Measurements from ENCODE around the gene CNMD. TPM values are rescaled to one million over a fixed set of nuclear protein-coding genes. Genes with fewer than 3 reads are reported as not detected.

Gene CNMD
- total and polyA plus RNA-seq, 2 experiments from 2014 or later = not detected

DNA sequence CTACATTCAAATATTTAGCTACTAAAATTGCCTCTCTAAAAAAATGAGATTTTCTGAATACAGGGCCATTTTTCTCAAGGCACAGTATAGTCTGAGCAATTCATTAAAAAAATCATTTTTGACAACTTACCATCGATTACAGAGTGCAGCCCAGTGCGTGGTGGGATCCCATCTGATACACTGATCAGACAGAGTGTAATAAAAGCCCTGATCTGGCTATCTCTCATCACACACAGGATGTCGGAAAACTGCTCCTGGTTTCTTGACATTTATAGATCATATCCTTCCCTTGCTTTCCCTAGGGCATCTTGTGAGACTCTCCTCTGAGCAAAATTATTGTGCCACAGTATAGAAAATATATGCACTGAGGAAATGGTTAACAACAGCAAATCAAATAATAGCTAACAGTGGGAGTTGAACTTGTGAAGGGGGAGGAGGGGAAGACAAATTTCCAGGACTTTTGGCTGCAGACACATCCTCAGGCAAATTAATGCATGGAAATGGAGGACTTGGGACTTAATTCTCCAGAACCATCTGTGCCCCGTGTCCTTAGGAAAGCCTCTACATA, 28.4 kb upstream of the CNMD start:
- Histone ChIP-seq H3K27me3 (replicated peaks; ENCODE audit: insufficient read depth) (peaks cover 3% of the 10 kb centered on the region; the same call in 1 of the 2 replicates), H3K27ac (no peak overlapping the region)
- in situ Hi-C loops (cut with MboI) = no loop called here

DNA sequence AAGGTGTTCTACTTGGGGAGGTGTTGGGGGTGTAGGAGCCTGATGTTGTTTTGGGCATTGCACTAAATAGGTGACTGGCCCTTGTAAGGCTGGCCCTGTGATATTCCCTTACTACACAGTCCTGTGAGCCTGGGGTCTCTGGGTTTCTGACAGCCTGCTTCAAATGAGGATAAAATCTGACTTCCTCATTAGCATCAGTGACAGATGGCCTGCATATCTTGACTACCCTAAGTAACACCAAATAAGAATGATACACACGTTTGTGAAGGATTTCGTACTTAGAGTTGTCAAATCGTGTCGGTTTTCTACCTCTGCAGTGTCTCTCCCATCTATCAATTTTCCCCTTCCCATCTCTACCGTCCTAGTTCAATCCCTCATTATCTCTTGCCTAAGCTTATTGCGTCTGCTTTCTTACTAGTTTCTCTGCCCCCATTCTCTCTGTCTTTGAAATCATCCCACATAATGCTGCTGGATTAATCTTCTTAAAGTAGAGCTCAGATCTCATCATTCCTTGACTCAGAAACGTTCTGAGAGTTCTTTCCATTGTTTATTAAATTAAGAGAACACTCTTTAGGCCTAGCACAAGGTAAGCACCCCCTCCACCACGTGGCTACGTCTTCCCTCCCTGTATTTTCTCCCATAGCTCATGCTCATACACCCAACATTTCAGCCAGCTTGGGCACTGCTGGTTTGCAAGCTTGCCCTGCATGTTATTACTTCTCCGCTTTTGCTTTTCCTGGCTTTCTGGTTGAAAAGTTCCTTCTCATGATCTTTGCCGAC, 26.2 kb upstream of the CNMD start:
- H3K9me2 ChIP-seq (ENCODE audit: insufficient read depth) = no peaks in the 10 kb centered on the region
- H3K4me3 ChIP-seq = no peak overlapping the region
- H3K9ac ChIP-seq = no peak overlapping the region
- H3F3A ChIP-seq (ENCODE audit: insufficient read depth) = no peaks in the 10 kb centered on the region
- no peaks in the 10 kb centered on the region for H4K20me1 ChIP-seq (ENCODE audit: insufficient read depth)
- H3K4me2 ChIP-seq (ENCODE audit: unreplicated experiment) = no peak overlapping the region
- H3K79me2 ChIP-seq (ENCODE audit: insufficient read depth) = no peaks in the 10 kb centered on the region
- no peak for DNase-seq
- no peaks in the 10 kb centered on the region for H3K4me1 ChIP-seq (ENCODE audit: insufficient read depth)
- no peak overlapping the region for H3K27ac ChIP-seq
- TF ChIP-seq EZH2phosphoT487 (IDR thresholded peaks at IDR 0.05; ENCODE audit: insufficient read depth, low read depth) (no peak), EZH2 (IDR thresholded peaks at IDR 0.05; ENCODE audit: insufficient read depth, poor library complexity, severe bottlenecking) (no peak)
- in situ Hi-C loops (cut with MboI) = no loop called here
- WGBS, 2 experiments (ENCODE audit: low coverage in 1 of 2, low lambda C conversion rate in 2 of 2, missing lambda C conversion rate in 2 of 2) = 23 to 24% methylated on average over 11 of the region's 11 CpGs
- no peaks in the 10 kb centered on the region for H3K36me3 ChIP-seq (ENCODE audit: low read depth)
- no peaks in the 10 kb centered on the region; the same call in 1 of the 2 replicates for H3K27me3 ChIP-seq (replicated peaks; ENCODE audit: insufficient read depth)
- no peak overlapping the region for H2AFZ ChIP-seq
- no peaks in the 10 kb centered on the region for H3K9me3 ChIP-seq (ENCODE audit: low read depth)

More for the DNA sequence above, 28.4 kb upstream of the CNMD start:
- DNase-seq = no peak
- Histone ChIP-seq H3K9me3 (ENCODE audit: low read depth) (no peaks in the 10 kb centered on the region), H3K4me1 (ENCODE audit: insufficient read depth) (no peaks in the 10 kb centered on the region), H3K9me2 (ENCODE audit: insufficient read depth) (no peaks in the 10 kb centered on the region), H3K4me2 (ENCODE audit: unreplicated experiment) (no peak overlapping the region), H3K9ac (no peak overlapping the region), H3F3A (ENCODE audit: insufficient read depth) (no peaks in the 10 kb centered on the region), H3K4me3 (no peak overlapping the region), H4K20me1 (ENCODE audit: insufficient read depth) (no peaks in the 10 kb centered on the region), H3K79me2 (ENCODE audit: insufficient read depth) (no peaks in the 10 kb centered on the region), H2AFZ (no peak overlapping the region), H3K36me3 (ENCODE audit: low read depth) (no peaks in the 10 kb centered on the region)
- 10% methylated on average over 4 of the region's 4 CpGs for WGBS, 2 experiments (ENCODE audit: low coverage in 1 of 2, low lambda C conversion rate in 2 of 2, missing lambda C conversion rate in 2 of 2)
- no peak for TF ChIP-seq EZH2 (IDR thresholded peaks at IDR 0.05; ENCODE audit: insufficient read depth, poor library complexity, severe bottlenecking)
- TF ChIP-seq EZH2phosphoT487 (IDR thresholded peaks at IDR 0.05; ENCODE audit: insufficient read depth, low read depth) = no peak

DNA sequence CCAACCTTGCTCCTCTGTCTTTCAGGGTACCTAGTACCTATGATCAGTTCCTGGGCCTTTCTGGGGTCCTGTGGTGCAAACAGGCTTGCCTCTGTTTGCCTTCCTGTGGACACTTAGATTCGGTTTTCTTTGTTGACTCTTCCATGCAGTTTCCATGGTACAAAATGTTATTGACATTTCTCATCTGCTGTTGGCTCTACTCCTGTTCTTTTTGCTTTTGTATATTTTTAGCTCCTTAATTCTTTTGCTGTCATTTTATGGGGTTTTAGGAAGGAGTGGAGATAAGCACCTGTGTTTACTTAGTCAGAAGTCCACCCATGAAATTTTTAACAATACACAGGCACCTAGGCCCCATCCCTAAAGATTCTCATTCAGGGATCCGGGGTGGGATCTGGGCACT, 20.5 kb upstream of the CNMD start:
- H4K20me1 ChIP-seq (ENCODE audit: insufficient read depth) = no peaks in the 10 kb centered on the region
- H2AFZ ChIP-seq = no peak overlapping the region
- H3K27ac ChIP-seq = no peak overlapping the region
- no peaks in the 10 kb centered on the region for H3K9me2 ChIP-seq (ENCODE audit: insufficient read depth)
- no peak for TF ChIP-seq EZH2 (IDR thresholded peaks at IDR 0.05; ENCODE audit: insufficient read depth, poor library complexity, severe bottlenecking)
- no peak for TF ChIP-seq EZH2phosphoT487 (IDR thresholded peaks at IDR 0.05; ENCODE audit: insufficient read depth, low read depth)
- H3K4me3 ChIP-seq = no peak overlapping the region
- H3K4me1 ChIP-seq (ENCODE audit: insufficient read depth) = no peaks in the 10 kb centered on the region
- WGBS, 2 experiments (ENCODE audit: low coverage in 1 of 2, low lambda C conversion rate in 2 of 2, missing lambda C conversion rate in 2 of 2) = 6 to 10% methylated on average over 2 of the region's 2 CpGs
- no peaks in the 10 kb centered on the region for H3K27me3 ChIP-seq (replicated peaks; ENCODE audit: insufficient read depth)
- H3K4me2 ChIP-seq (ENCODE audit: unreplicated experiment) = no peak overlapping the region
- no peak for DNase-seq
- no peak overlapping the region for H3K9ac ChIP-seq
- H3K36me3 ChIP-seq (ENCODE audit: low read depth) = no peaks in the 10 kb centered on the region
- H3K9me3 ChIP-seq (ENCODE audit: low read depth) = no peaks in the 10 kb centered on the region
- in situ Hi-C loops (cut with MboI) = no loop called here
- no peaks in the 10 kb centered on the region for H3K79me2 ChIP-seq (ENCODE audit: insufficient read depth)
- H3F3A ChIP-seq (ENCODE audit: insufficient read depth) = no peaks in the 10 kb centered on the region

DNA sequence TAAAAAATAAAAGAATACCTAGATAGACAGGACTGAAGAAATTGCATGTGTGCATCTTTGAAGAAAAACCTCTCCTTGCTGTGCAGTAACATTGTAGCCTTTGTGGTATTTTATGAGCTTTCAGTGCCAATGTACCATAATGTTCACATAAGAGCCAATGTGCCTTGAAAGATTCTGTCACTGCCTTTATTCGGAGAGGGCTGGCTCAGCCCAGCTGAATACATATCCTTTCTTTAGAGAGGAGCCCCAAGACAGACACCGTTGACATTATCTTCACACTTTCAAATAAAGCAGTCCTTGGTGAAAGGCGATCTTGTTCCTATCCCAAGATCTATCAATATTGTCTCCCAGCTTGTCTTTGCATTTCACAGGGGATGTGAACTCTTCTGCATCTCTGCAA, 18.5 kb upstream of the CNMD start:
- in situ Hi-C loops (cut with MboI) = no loop called here
- no peaks in the 10 kb centered on the region for H3K79me2 ChIP-seq (ENCODE audit: insufficient read depth)
- WGBS, 2 experiments (ENCODE audit: low coverage in 1 of 2, low lambda C conversion rate in 2 of 2, missing lambda C conversion rate in 2 of 2) = 13 to 16% methylated on average over 3 of the region's 3 CpGs
- no peaks in the 10 kb centered on the region for H3K4me1 ChIP-seq (ENCODE audit: insufficient read depth)
- H3K27ac ChIP-seq = no peak overlapping the region
- no peak overlapping the region for H3K4me2 ChIP-seq (ENCODE audit: unreplicated experiment)
- no peak for DNase-seq
- no peak overlapping the region for H3K9ac ChIP-seq
- no peaks in the 10 kb centered on the region for H4K20me1 ChIP-seq (ENCODE audit: insufficient read depth)
- no peaks in the 10 kb centered on the region for H3F3A ChIP-seq (ENCODE audit: insufficient read depth)
- TF ChIP-seq EZH2phosphoT487 (IDR thresholded peaks at IDR 0.05; ENCODE audit: insufficient read depth, low read depth) (no peak), EZH2 (IDR thresholded peaks at IDR 0.05; ENCODE audit: insufficient read depth, poor library complexity, severe bottlenecking) (no peak)
- H3K36me3 ChIP-seq (ENCODE audit: low read depth) = no peaks in the 10 kb centered on the region
- no peaks in the 10 kb centered on the region for H3K9me2 ChIP-seq (ENCODE audit: insufficient read depth)
- no peaks in the 10 kb centered on the region for H3K27me3 ChIP-seq (replicated peaks; ENCODE audit: insufficient read depth)
- H2AFZ ChIP-seq = no peak overlapping the region
- no peak overlapping the region for H3K4me3 ChIP-seq
- H3K9me3 ChIP-seq (ENCODE audit: low read depth) = no peaks in the 10 kb centered on the region
